ENCODE measurements around the gene DCLRE1A.
A peak's percentile ranks its signal among the peaks of the same experiment; 100 is the strongest.

Gene DCLRE1A

GRCh38 chr10:113854013-113854760 is at the start of gene DCLRE1A, which contains the start of gene NHLRC2:
TSS of gene DCLRE1A (minus strand) at chr10:113854082. CDS start at chr10:113853182, 900 bp downstream.
TSS of gene NHLRC2 (plus strand) at chr10:113854661. CDS start at chr10:113854873, 212 bp downstream.
- peaks cover 91% of the 10 kb centered on the region for H3K79me2 ChIP-seq (ENCODE audit: insufficient read depth, low read length)
- no peaks in the 10 kb centered on the region for H3K9me2 ChIP-seq (replicated peaks; ENCODE audit: low read depth, low read length)
- TF ChIP-seq EZH2phosphoT487 (IDR thresholded peaks at IDR 0.05; ENCODE audit: borderline replicate concordance) (no peak), CTCF (conservative IDR thresholded peaks at IDR 0.05; ENCODE audit: low read length) (no peak)
- peaks cover 12% of the 10 kb centered on the region for H4K20me1 ChIP-seq (ENCODE audit: insufficient read depth, low read length, poor library complexity, severe bottlenecking)
- peak within 1 kb of the TSS; percentile 97 for H3K9ac ChIP-seq (ENCODE audit: low read depth, low read length, poor library complexity, severe bottlenecking)
- H3K9me3 ChIP-seq (ENCODE audit: insufficient read depth, low read depth, low read length) = no peaks in the 10 kb centered on the region
- H3K36me3 ChIP-seq (ENCODE audit: insufficient read depth, low read length) = no peaks in the 10 kb centered on the region
- peak within 1 kb of the TSS; percentile 87 for H3K4me3 ChIP-seq (ENCODE audit: low read length, poor library complexity, severe bottlenecking)
- peaks cover 11% of the 10 kb centered on the region; the same call in 1 of the 2 replicates for H3F3A ChIP-seq (ENCODE audit: low read depth)
- peak within 1 kb of the TSS; percentile 92 for H2AFZ ChIP-seq (ENCODE audit: low read length)
- peak within 1 kb of the TSS; percentile 95 for H3K4me2 ChIP-seq (ENCODE audit: low read depth, low read length, poor library complexity, severe bottlenecking)
- H3K4me1 ChIP-seq (ENCODE audit: insufficient read depth, low read length, poor library complexity, severe bottlenecking) = peaks cover 71% of the 10 kb centered on the region
- no peaks in the 10 kb centered on the region for H3K27me3 ChIP-seq (ENCODE audit: insufficient read depth, low read length, poor library complexity, severe bottlenecking)

- no peak overlapping the region for H3K4me3 ChIP-seq (ENCODE audit: low read length, poor library complexity, severe bottlenecking)
- H3K9me2 ChIP-seq (replicated peaks; ENCODE audit: low read depth, low read length) = no peaks in the 10 kb centered on the region
- no peaks in the 10 kb centered on the region for H3K27me3 ChIP-seq (ENCODE audit: insufficient read depth, low read length, poor library complexity, severe bottlenecking)
- peaks cover 11% of the 10 kb centered on the region; the same call in 1 of the 2 replicates for H3K79me2 ChIP-seq (ENCODE audit: insufficient read depth, low read length)
- H3K4me2 ChIP-seq (ENCODE audit: low read depth, low read length, poor library complexity, severe bottlenecking) = no peak overlapping the region
- no peak for TF ChIP-seq CTCF (conservative IDR thresholded peaks at IDR 0.05; ENCODE audit: low read length)
- TF ChIP-seq EZH2phosphoT487 (IDR thresholded peaks at IDR 0.05; ENCODE audit: borderline replicate concordance) = no peak
- H3K4me1 ChIP-seq (ENCODE audit: insufficient read depth, low read length, poor library complexity, severe bottlenecking) = peaks cover 50% of the 10 kb centered on the region
- peaks cover 49% of the 10 kb centered on the region for H3K36me3 ChIP-seq (ENCODE audit: insufficient read depth, low read length)
- peak overlapping the region; percentile 3 for H3K9ac ChIP-seq (ENCODE audit: low read depth, low read length, poor library complexity, severe bottlenecking)
- no peak overlapping the region for H2AFZ ChIP-seq (ENCODE audit: low read length)
- no peaks in the 10 kb centered on the region for H4K20me1 ChIP-seq (ENCODE audit: insufficient read depth, low read length, poor library complexity, severe bottlenecking)
- H3F3A ChIP-seq (ENCODE audit: low read depth) = peaks cover 13% of the 10 kb centered on the region; the same call in 1 of the 2 replicates
- H3K9me3 ChIP-seq (ENCODE audit: insufficient read depth, low read depth, low read length) = no peaks in the 10 kb centered on the region
These were observed 46.2 kb upstream of the DCLRE1A start for GRCh38 chr10:113899952-113900598.

GRCh38 chr10:113897693-113898618 is 44.1 kb upstream of the DCLRE1A start:
- H3K9me2 ChIP-seq (replicated peaks; ENCODE audit: low read depth, low read length) = no peaks in the 10 kb centered on the region
- H3K4me3 ChIP-seq (ENCODE audit: low read length, poor library complexity, severe bottlenecking) = peak overlapping the region; percentile 50
- H3K79me2 ChIP-seq (ENCODE audit: insufficient read depth, low read length) = peaks cover 17% of the 10 kb centered on the region; the same call in 1 of the 2 replicates
- H3F3A ChIP-seq (ENCODE audit: low read depth) = peaks cover 13% of the 10 kb centered on the region; the same call in 1 of the 2 replicates
- H3K9ac ChIP-seq (ENCODE audit: low read depth, low read length, poor library complexity, severe bottlenecking) = peak overlapping the region; percentile 65
- TF ChIP-seq EZH2phosphoT487 (IDR thresholded peaks at IDR 0.05; ENCODE audit: borderline replicate concordance) (peak; percentile 69; the same call in 1 of the 2 replicates), CTCF (conservative IDR thresholded peaks at IDR 0.05; ENCODE audit: low read length) (no peak)
- no peaks in the 10 kb centered on the region for H3K27me3 ChIP-seq (ENCODE audit: insufficient read depth, low read length, poor library complexity, severe bottlenecking)
- no peaks in the 10 kb centered on the region for H4K20me1 ChIP-seq (ENCODE audit: insufficient read depth, low read length, poor library complexity, severe bottlenecking)
- peak overlapping the region; percentile 73 for H3K4me2 ChIP-seq (ENCODE audit: low read depth, low read length, poor library complexity, severe bottlenecking)
- H2AFZ ChIP-seq (ENCODE audit: low read length) = no peak overlapping the region
- no peaks in the 10 kb centered on the region for H3K9me3 ChIP-seq (ENCODE audit: insufficient read depth, low read depth, low read length)
- peaks cover 29% of the 10 kb centered on the region for H3K36me3 ChIP-seq (ENCODE audit: insufficient read depth, low read length)
- H3K4me1 ChIP-seq (ENCODE audit: insufficient read depth, low read length, poor library complexity, severe bottlenecking) = peaks cover 69% of the 10 kb centered on the region
